Measurements from ENCODE around the gene MFSD6.

The MFSD6 gene

GRCh38 chr2:190468814-190469569 lies 60.8 kb downstream of the MFSD6 start:
- H3K9me3 ChIP-seq (ENCODE audit: control insufficient read depth, insufficient read depth, low read depth, low read length) = no peaks in the 10 kb centered on the region
- peaks cover 34% of the 10 kb centered on the region for H3K4me1 ChIP-seq (ENCODE audit: control insufficient read depth, insufficient read depth, low read length)
- ChIA-PET CTCF (no interaction called here), POLR2A (no interaction called here)
- peak overlapping the region; percentile 75 for H3K27ac ChIP-seq (ENCODE audit: extremely low read depth, low read depth, low read length)
- H3K4me3 ChIP-seq (ENCODE audit: low read depth, low read length) = no peak overlapping the region
- no peaks in the 10 kb centered on the region for H3K36me3 ChIP-seq (ENCODE audit: control insufficient read depth in 2 of 2, insufficient read depth in 1 of 2, low read length in 2 of 2)
- TF ChIP-seq ZBTB17 (tag by site-specific recombination; IDR thresholded peaks at IDR 0.05) (no peak), ZNF580 (tag by site-specific recombination; IDR thresholded peaks at IDR 0.05) (0 out of 2 replicates have a peak, but pooled peaks have one; percentile 50), YY1 (tag by site-specific recombination; IDR thresholded peaks at IDR 0.05) (no peak), ZNF398 (tag by site-specific recombination; IDR thresholded peaks at IDR 0.05) (no peak), ZNF664 (tag by site-specific recombination; IDR thresholded peaks at IDR 0.05) (no peak), ZNF585B (tag by site-specific recombination; IDR thresholded peaks at IDR 0.05) (no peak), SP3 (tag by site-specific recombination; IDR thresholded peaks at IDR 0.05) (no peak), ZNF777 (tag by site-specific recombination; IDR thresholded peaks at IDR 0.05; ENCODE audit: borderline replicate concordance) (no peak), ZNF23 (tag by site-specific recombination; IDR thresholded peaks at IDR 0.05; ENCODE audit: borderline replicate concordance) (no peak), RBAK (tag by site-specific recombination; IDR thresholded peaks at IDR 0.05) (no peak), ZNF449 (tag by site-specific recombination; IDR thresholded peaks at IDR 0.05) (no peak), TSHZ1 (tag by site-specific recombination; IDR thresholded peaks at IDR 0.05; ENCODE audit: borderline replicate concordance) (0 out of 2 replicates have a peak, but pooled peaks have one; percentile 9), ZNF18 (tag by site-specific recombination; IDR thresholded peaks at IDR 0.05) (no peak), ZBTB49 (tag by site-specific recombination; IDR thresholded peaks at IDR 0.05; ENCODE audit: low read depth) (no peak), HOXD13 (CRISPR knock-in tag; IDR thresholded peaks at IDR 0.05; ENCODE audit: borderline replicate concordance) (no peak), ZNF335 (tag by site-specific recombination; conservative IDR thresholded peaks at IDR 0.05) (no peak), ZNF19 (tag by site-specific recombination; IDR thresholded peaks at IDR 0.05; ENCODE audit: low read depth) (no peak), ATF2 (tag by site-specific recombination; IDR thresholded peaks at IDR 0.05; ENCODE audit: low read depth) (no peak), ZNF76 (tag by site-specific recombination; IDR thresholded peaks at IDR 0.05; ENCODE audit: borderline replicate concordance, low read depth) (no peak; the same call in 1 of the 2 replicates), ZNF626 (tag by site-specific recombination; IDR thresholded peaks at IDR 0.05) (no peak), ZNF24 (tag by site-specific recombination; IDR thresholded peaks at IDR 0.05) (no peak), MZF1 (tag by site-specific recombination; IDR thresholded peaks at IDR 0.05; ENCODE audit: borderline replicate concordance) (peak; percentile 80; the same call in 1 of the 2 replicates), ZBTB20 (tag by site-specific recombination; IDR thresholded peaks at IDR 0.05) (no peak), ZNF600 (tag by site-specific recombination; IDR thresholded peaks at IDR 0.05) (0 out of 2 replicates have a peak, but pooled peaks have one; percentile 58)
